IPS DF 6.9 (cell line): ENCODE results near the gene MEGF10.
A peak's percentile ranks its signal among the peaks of the same experiment; 100 is the strongest.
"Not testable (repeated sequence)": the region's sequence is repeated elsewhere in the genome, so short reads cannot be mapped to it uniquely, and the experiment has no call there.

Experiments used
- DNase-seq: peaks from one replicate; pipeline ENCODE4 v3.0.0-alpha.2; 2013; ENCODE audit warnings: low read depth, low spot score
- H3K27ac ChIP-seq: one replicate; pipeline ENCODE4 v1.5.1; 2013; ENCODE audit warnings: low read length, control low read depth
- H3K27me3 ChIP-seq: 2 replicates; pipeline ENCODE4 v1.6.1; 2013; ENCODE audit warnings: mild to moderate bottlenecking, low read length; ENCODE audit not compliant: control insufficient read depth, insufficient read depth
- H3K36me3 ChIP-seq: 2 replicates; pipeline ENCODE4 v1.6.1; 2013; ENCODE audit warnings: low read length; ENCODE audit not compliant: control insufficient read depth, insufficient read depth
- H3K4me1 ChIP-seq: 2 replicates; pipeline ENCODE4 v1.6.1; 2013; ENCODE audit warnings: low read length; ENCODE audit not compliant: control insufficient read depth, insufficient read depth
- H3K4me3 ChIP-seq: 2 replicates; pipeline ENCODE4 v1.5.1; 2013; ENCODE audit warnings: mild to moderate bottlenecking, low read length
- H3K9me3 ChIP-seq: 2 replicates; pipeline ENCODE4 v1.6.1; 2013; ENCODE audit warnings: low read length, inconsistent platforms; ENCODE audit not compliant: control insufficient read depth, insufficient read depth
- WGBS: extraction: QIAGEN DNeasy Blood & Tissue Kit; methylation state at CpG from one replicate; pipeline ENCODE4 v1.1.7; 2013; ENCODE audit warnings: mixed read lengths, missing lambda C conversion rate; ENCODE audit not compliant: insufficient read length, insufficient coverage; 5-methylcytosine and 5-hydroxymethylcytosine counted together

Gene MEGF10

DNA sequence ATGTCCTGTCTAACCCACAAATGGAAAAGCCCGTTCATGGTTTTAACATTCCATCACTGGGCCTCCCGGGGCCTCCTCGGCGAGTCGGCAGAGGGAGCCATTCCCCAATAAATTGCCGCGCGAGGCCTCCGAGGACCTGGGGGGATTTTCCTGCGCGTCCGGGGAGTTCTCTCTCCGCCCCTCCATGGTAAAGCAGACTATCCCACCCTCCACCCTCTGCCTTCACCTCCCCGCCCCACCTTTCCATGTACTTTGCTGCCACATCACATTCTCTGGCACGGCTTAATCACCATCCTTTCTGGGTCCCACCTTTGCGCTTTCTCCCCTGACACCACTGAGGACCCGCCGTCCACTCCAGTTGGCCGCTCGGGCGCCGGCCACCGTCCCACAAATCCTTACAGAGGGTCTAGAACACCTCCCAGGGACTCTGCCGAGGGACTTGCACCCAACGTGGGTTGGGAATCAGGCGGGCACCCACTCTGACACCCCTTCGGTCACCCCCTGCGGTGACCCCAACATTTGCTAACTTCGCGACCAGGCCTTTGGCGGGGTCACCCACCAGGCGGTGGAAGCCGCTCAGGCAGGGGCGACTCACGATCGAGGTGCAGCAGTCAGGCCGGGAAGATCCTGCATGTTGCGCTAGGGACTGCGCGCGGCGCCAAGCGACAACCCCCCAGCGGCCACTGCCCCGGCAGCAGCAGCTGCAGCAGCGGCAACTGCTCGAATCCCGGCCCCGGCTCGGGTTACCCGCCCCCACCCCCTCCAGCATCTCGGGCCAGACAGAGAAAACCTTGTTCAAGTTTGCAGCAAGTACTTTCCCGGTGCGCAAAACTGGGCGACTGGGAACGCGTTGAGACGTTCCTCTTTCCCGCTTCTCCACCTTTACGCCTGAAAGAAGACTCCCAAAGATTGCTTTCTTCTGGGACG, at the start of gene MEGF10:
MEGF10 (plus strand) TSS at position 778 of the 927 bp plus-strand sequence. CDS start 40,513 bp downstream, outside the sequence.
- no peaks in the 10 kb centered on the region for H3K27me3 ChIP-seq
- H3K4me1 ChIP-seq, result peaks cover 2% of the 10 kb centered on the region; the same call in 1 of the 2 replicates
- no peaks in the 10 kb centered on the region for H3K36me3 ChIP-seq
- H3K27ac ChIP-seq, result no peak within 1 kb of the TSS
- no CpG with 5 or more reads among the region's 61 CpGs for WGBS
- peak within 1 kb of the TSS; percentile 89 for H3K4me3 ChIP-seq
- no peaks in the 10 kb centered on the region for H3K9me3 ChIP-seq
- DNase-seq, result no peak

DNA sequence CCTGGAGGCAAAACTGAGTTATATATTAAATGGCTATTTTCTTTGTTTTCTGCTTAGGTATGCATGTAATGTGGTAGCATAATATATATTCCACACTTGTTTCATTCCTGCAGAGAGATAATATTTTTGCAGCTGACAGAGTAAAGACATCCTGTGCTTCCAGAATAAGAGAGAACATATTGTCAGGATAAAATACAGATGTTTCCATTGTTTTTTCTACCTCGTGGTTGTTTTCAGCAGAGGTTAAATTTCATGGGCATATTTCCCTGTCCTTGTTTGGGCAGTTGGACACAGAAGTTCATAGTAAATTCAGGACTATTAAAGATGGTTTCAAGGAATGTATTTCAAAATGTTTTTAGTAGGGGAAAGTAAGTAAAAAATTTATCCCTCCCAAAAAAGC, 47.6 kb upstream of the MEGF10 start:
- no peaks in the 10 kb centered on the region for H3K4me1 ChIP-seq
- H3K27ac ChIP-seq, result no peak overlapping the region
- no peak for DNase-seq
- WGBS, result no CpG with 5 or more reads among the region's 1 CpG
- H3K36me3 ChIP-seq, result no peaks in the 10 kb centered on the region; the same call in 1 of the 2 replicates
- H3K27me3 ChIP-seq, result no peaks in the 10 kb centered on the region
- H3K9me3 ChIP-seq, result no peaks in the 10 kb centered on the region
- no peak overlapping the region for H3K4me3 ChIP-seq

DNA sequence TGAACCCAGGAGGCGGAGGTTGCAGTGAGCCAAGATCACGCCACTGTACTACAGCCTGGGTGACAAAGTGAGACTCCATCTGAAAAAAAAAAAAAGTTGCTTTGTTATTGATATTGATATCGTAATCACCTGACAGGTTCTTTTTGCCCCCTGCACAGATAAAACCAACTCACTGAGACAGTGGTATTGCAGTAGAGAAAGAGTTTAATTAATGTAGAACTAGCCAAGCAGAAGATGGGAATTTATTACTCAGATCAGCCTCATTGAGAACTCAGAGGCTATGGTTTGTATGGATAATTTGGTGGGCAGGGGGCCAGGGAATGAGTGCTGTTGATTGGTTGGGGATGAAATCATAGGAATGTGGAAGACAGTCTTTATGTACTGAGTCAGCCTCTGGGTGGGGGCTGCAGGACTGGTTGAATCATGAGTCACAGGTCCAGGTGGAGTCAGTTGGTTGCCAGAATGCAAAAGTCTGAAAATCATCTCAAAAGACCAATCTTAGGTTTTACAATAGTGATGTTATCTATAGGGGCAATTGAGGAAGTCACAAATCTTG, 35.8 kb upstream of the MEGF10 start:
- no peak overlapping the region for H3K4me3 ChIP-seq
- WGBS, result no CpG with 5 or more reads among the region's 3 CpGs
- no peaks in the 10 kb centered on the region for H3K36me3 ChIP-seq
- no peaks in the 10 kb centered on the region for H3K4me1 ChIP-seq
- no peaks in the 10 kb centered on the region for H3K27me3 ChIP-seq
- no peak for DNase-seq
- no peaks in the 10 kb centered on the region for H3K9me3 ChIP-seq
- H3K27ac ChIP-seq, result no peak overlapping the region

DNA sequence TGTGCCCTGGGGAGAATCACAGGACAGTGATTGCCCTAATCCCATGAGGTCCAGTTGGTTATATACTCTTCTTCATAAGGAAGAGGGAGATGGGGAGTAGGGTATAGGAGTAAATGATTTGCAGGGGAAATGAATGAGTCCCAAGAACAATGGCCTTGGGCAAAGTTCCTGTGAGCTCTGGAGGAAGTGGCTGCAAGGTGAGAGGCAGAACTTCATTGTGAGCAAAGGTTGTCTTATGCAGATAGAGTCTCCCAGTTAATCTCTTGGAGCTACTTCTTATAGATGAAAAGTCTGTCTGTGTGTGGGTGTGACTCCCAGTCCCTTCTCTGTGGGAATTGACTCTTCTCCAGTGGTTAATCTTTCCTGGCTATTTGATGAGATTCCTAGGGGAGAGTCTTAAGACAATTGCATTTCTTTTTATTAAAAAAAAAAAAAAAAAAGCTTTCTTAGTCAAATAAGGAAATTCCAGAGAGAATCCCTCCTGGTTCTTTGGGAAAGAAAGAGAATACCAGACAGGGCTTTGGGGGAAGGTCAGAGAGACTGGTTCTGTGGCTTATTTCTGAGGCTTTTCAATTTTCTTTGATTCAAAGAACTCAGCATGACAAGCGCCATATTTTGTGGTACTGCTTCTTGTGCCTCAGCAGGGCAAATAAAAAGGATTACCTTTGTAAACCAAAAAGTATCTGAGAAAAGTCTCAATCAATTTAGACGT, 33.6 kb upstream of the MEGF10 start:
- no peaks in the 10 kb centered on the region for H3K9me3 ChIP-seq
- H3K27ac ChIP-seq, result no peak overlapping the region
- no peaks in the 10 kb centered on the region for H3K36me3 ChIP-seq
- WGBS, result no CpG with 5 or more reads among the region's 2 CpGs
- DNase-seq, result no peak
- no peak overlapping the region for H3K4me3 ChIP-seq
- no peaks in the 10 kb centered on the region for H3K27me3 ChIP-seq
- H3K4me1 ChIP-seq, result no peaks in the 10 kb centered on the region

DNA sequence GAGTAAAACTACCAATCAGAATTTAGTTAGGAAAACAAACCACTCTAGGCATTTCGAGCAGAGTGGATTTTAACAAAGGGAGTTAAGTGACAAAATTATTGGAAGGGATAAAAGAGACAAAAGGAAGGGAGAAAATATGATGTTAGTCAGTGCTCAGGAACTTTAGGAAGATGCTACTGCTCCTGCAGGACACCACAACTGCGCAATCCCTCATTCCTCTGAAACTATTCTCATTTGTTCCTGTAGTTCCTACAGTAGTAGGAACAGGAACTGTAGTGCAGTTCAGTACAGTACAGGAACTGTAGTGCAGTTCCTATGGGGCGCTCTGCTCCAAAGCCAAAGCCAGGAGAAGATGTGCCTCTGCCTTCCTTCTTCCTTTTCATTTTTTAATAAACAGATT, 29.9 kb upstream of the MEGF10 start:
- H3K27me3 ChIP-seq, result no peaks in the 10 kb centered on the region
- no peak for DNase-seq
- H3K9me3 ChIP-seq, result no peaks in the 10 kb centered on the region
- no CpG with 5 or more reads among the region's 3 CpGs for WGBS
- H3K27ac ChIP-seq, result no peak overlapping the region
- H3K36me3 ChIP-seq, result no peaks in the 10 kb centered on the region
- no peak overlapping the region for H3K4me3 ChIP-seq
- H3K4me1 ChIP-seq, result no peaks in the 10 kb centered on the region

DNA sequence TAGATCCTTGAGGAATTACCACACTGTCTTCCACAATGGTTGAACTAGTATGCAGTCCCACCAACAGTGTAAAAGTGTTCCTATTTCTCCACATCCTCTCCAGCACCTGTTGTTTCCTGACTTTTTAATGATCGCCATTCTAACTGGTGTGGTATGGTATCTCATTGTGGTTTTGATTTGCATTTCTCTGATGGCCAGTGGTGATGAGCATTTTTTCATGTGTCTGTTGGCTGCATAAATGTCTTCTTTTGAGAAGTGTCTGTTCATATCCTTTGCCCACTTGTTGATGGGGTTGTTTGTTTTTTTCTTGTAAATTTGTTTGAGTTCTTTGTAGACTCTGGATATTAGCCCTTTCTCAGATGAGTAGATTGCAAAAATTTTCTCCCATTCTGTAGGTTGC, 25.1 kb upstream of the MEGF10 start:
- WGBS, result no CpG with 5 or more reads among the region's 1 CpG
- H3K36me3 ChIP-seq, H3K9me3 ChIP-seq, H3K27ac ChIP-seq, H3K27me3 ChIP-seq, H3K4me3 ChIP-seq, DNase-seq, H3K4me1 ChIP-seq: not testable (repeated sequence)

DNA sequence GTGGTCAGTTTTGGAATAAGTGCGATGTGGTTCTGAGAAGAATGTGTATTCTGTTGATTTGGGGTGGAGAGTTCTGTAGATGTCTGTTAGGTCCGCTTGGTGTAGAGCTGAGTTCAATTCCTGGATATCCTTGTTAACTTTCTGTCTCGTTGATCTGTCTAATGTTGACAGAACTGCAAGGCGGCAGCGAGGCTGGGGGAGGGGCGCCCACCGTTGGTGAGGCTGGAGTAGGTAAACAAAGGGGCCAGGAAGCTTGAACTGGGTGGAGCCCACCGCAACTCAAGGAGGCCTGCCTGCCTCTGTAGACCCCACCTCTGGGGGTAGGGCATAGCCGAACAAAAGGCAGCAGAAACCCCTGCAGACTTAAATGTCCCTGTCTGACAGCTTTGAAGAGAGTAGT, 22.3 kb upstream of the MEGF10 start:
- not testable (repeated sequence) for H3K36me3 ChIP-seq, H3K27ac ChIP-seq, H3K9me3 ChIP-seq, H3K4me1 ChIP-seq, H3K27me3 ChIP-seq, H3K4me3 ChIP-seq, DNase-seq
- no CpG with 5 or more reads among the region's 9 CpGs for WGBS

DNA sequence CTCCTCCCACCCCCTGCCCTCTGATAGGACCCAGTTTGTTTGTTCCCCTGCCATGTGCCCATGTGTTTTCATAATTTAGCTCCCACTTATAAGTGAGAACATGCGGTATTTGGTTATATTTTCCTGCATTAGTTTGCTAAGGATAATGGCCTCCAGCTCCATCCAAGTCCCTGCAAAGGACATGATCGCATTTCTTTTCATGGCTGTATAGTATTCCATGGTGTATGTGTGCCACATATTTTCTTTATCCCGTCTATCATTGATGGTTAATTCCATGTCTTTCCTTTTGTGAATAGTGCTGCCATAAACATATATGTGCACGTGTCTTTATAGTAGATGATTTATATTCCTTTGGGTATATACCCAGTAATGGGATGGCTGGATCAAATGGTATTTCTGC, 19.9 kb upstream of the MEGF10 start:
- not testable (repeated sequence) for H3K4me1 ChIP-seq, H3K9me3 ChIP-seq, H3K4me3 ChIP-seq, H3K36me3 ChIP-seq, H3K27ac ChIP-seq, DNase-seq, H3K27me3 ChIP-seq
- no CpG with 5 or more reads among the region's 4 CpGs for WGBS

DNA sequence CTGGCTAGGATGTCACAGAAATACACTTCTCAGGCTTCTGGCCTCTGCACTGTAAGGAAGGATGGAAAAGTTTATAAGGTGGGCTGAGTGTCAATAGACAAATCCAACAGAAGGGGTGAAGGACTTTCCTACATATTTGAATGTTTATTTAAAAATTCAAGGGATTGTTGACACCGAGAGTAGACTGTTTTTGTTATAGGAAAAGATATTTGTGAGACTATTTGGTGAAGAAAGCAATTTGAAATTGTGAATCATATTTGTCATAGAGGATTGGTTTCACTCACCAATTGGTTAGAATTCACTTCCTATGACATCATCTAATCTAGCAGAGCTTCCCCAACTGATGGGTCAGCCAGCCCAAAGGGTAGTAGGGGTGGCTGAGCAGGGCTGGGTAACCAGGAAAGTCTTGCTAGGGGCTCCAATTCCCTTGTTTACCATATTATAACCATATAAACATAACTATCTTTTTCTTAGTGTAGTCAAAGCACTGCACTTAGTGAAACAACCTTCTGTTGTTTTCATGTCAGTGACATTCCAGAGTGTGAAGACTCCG, 14.9 kb upstream of the MEGF10 start:
- H3K36me3 ChIP-seq, result no peaks in the 10 kb centered on the region
- no peaks in the 10 kb centered on the region for H3K9me3 ChIP-seq
- no peak overlapping the region for H3K27ac ChIP-seq
- no peak overlapping the region for H3K4me3 ChIP-seq
- DNase-seq, result no peak
- no peaks in the 10 kb centered on the region for H3K4me1 ChIP-seq
- 100% methylated on average over 1 of the region's 2 CpGs for WGBS
- H3K27me3 ChIP-seq, result no peaks in the 10 kb centered on the region

DNA sequence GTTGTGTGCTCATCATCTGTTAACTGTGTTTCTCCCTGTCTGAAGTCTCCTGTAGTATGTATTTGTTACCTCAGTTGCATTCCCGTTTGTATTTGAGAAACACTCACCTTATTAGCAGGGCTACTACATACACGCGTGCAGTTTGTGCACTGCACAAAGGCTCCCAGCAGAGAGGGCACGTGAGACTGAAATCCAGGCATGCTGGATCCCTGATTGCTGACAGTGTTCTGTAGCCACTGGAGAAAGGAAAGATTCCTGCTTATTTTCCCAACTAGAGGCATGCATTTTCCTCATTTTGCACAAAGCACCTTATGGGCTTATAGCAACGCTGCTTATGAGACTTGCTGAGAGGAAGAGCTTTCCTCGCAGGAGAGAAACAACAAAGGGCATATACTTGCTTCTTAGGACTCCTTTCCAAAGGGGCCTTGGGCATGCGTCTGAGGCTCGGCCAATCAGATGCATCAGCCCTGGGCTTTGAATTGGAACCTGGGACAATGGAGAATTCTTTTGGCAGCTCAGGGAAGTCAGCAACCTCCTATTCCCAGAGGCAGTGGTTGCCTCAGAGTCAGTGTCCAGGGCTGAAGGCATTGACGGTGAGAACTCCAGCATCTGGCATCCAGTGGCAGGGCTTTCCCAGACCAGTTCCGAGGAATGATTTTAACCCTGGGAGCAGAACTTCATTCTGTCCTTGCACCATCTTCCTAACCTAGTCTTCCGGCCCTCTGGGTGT, 9.9 kb upstream of the MEGF10 start:
- Histone ChIP-seq H3K4me1 (no peaks in the 10 kb centered on the region), H3K27ac (no peak overlapping the region), H3K4me3 (no peak overlapping the region), H3K9me3 (no peaks in the 10 kb centered on the region), H3K27me3 (no peaks in the 10 kb centered on the region), H3K36me3 (no peaks in the 10 kb centered on the region)
- DNase-seq, result no peak
- WGBS, result no CpG with 5 or more reads among the region's 11 CpGs
